Adipose tissue (tissue), 3 donors: ENCODE data around the gene HPCA. TPM values are rescaled to one million over a fixed set of nuclear protein-coding genes. Genes with fewer than 3 reads are reported as not detected.

Source experiments
- H3K27ac ChIP-seq: one replicate; pipeline ENCODE4 v1.5.1; 2013; ENCODE audit warnings: low read depth, low read length
- WGBS, 3 donors: extraction: QIAGEN DNeasy Blood & Tissue Kit; methylation state at CpG; one replicate each; pipeline ENCODE4 v1.1.7; 2013; 5-methylcytosine and 5-hydroxymethylcytosine counted together
- polyA plus RNA-seq, 3 donors: library from polyadenylated mRNA; stranded (reverse); fragments of 200-250 nt; gene quantifications; one replicate each; pipeline ENCODE4 v1.2.3, GENCODE V29; 2013
- donor health status: healthy with polysubstance abuse.
- donor health status: Bipolar disorder and iron deficiency.
- donor health status: healthy.

The HPCA gene
- polyA plus RNA-seq, 3 donors, result 0.04 to 1.1 (median 0.25) TPM

GRCh38 chr1:32885676-32886003, 651 bp upstream of the HPCA start:
- WGBS, 3 donors, result 13 to 24% (median 14%) methylated on average over 8 of the region's 8 CpGs
- no peak overlapping the region for H3K27ac ChIP-seq

- WGBS, 3 donors, result 42 to 46% (median 43%) methylated on average over 18 to 19 of the region's 19 CpGs
- no peak overlapping the region for H3K27ac ChIP-seq
Measured at GRCh38 chr1:32886828-32887414, 630 bp downstream of the HPCA start.

- H3K27ac ChIP-seq, result no peak overlapping the region
- WGBS, 3 donors, result 74 to 79% (median 78%) methylated on average over 12 of the region's 12 CpGs
Measured at GRCh38 chr1:32887623-32888022, 1.3 kb downstream of the HPCA start.

- 60 to 81% (median 78%) methylated on average over 3 of the region's 3 CpGs for WGBS, 3 donors
- H3K27ac ChIP-seq, result no peak overlapping the region
Measured at GRCh38 chr1:32888134-32888533, 1.8 kb downstream of the HPCA start.

- WGBS, 3 donors, result 90 to 95% (median 90%) methylated on average over 24 of the region's 24 CpGs
- H3K27ac ChIP-seq, result no peak overlapping the region
Measured at GRCh38 chr1:32888677-32889420, 2.6 kb downstream of the HPCA start.

- no peak overlapping the region for H3K27ac ChIP-seq
- WGBS, 3 donors, result 90 to 92% (median 91%) methylated on average over 3 of the region's 3 CpGs
Measured at GRCh38 chr1:32889731-32890278, 3.5 kb downstream of the HPCA start.

GRCh38 chr1:32890516-32891240, 4.4 kb downstream of the HPCA start:
- 72 to 91% (median 90%) methylated on average over 7 of the region's 7 CpGs for WGBS, 3 donors
- H3K27ac ChIP-seq, result no peak overlapping the region

- H3K27ac ChIP-seq, result no peak overlapping the region
- 94 to 100% (median 94%) methylated on average over 1 of the region's 1 CpG for WGBS, 3 donors
Measured at GRCh38 chr1:32891241-32891570, 4.9 kb downstream of the HPCA start.

GRCh38 chr1:32891630-32892029, 5.3 kb downstream of the HPCA start:
- WGBS, 3 donors, result 86 to 96% (median 91%) methylated on average over 3 of the region's 3 CpGs
- H3K27ac ChIP-seq, result no peak overlapping the region

- WGBS, 3 donors, result 20 to 28% (median 22%) methylated on average over 27 to 49 of the region's 49 CpGs
- H3K27ac ChIP-seq, result no peak overlapping the region
Measured at GRCh38 chr1:32892368-32893197, 6.3 kb downstream of the HPCA start.

GRCh38 chr1:32893198-32894018, 7.1 kb downstream of the HPCA start:
- WGBS, 3 donors, result 2 to 5% (median 2%) methylated on average over 51 to 58 of the region's 58 CpGs
- H3K27ac ChIP-seq, result no peak overlapping the region

GRCh38 chr1:32894019-32894600, 7.8 kb downstream of the HPCA start:
- no peak overlapping the region for H3K27ac ChIP-seq
- WGBS, 3 donors, result 67 to 78% (median 69%) methylated on average over 8 of the region's 8 CpGs

GRCh38 chr1:32894681-32895080, 8.4 kb downstream of the HPCA start:
- no peak overlapping the region for H3K27ac ChIP-seq
- 81 to 87% (median 87%) methylated on average over 6 of the region's 6 CpGs for WGBS, 3 donors

- 90 to 95% (median 92%) methylated on average over 26 of the region's 26 CpGs for WGBS, 3 donors
Measured at GRCh38 chr1:32895325-32896215, 9.3 kb downstream of the HPCA start.

GRCh38 chr1:32896451-32896850, 10.2 kb downstream of the HPCA start:
- 80 to 85% (median 80%) methylated on average over 5 of the region's 5 CpGs for WGBS, 3 donors
- no peak overlapping the region for H3K27ac ChIP-seq

More at GRCh38 chr1:32895325-32896215, 9.3 kb downstream of the HPCA start:
- no peak overlapping the region for H3K27ac ChIP-seq
